Lower leg skin (tissue), 4 donors: ENCODE results near the gene HSD17B7. TPM values are rescaled to one million over a fixed set of nuclear protein-coding genes. Genes with fewer than 3 reads are reported as not detected.
"Not testable (repeated sequence)": the region's sequence is repeated elsewhere in the genome, so short reads cannot be mapped to it uniquely, and the experiment has no call there.

Experiments used
- DNase-seq, 2 donors: peaks; one replicate each; pipeline ENCODE4 v3.0.0-alpha.2; 2019; ENCODE audit warnings: low spot score in 2 of 2
- H3K4me3 ChIP-seq: fragments of 200-600 bp; sonication (generic); 2 replicates; pipeline ENCODE4 v1.5.1; 2017; ENCODE audit warnings: mild to moderate bottlenecking, low read depth; ENCODE audit not compliant: poor library complexity, severe bottlenecking
- POLR2A ChIP-seq, 2 donors: fragments of 450-650 bp; IDR thresholded peaks; one replicate each; pipeline ENCODE4 v1.6.1; 2016 to 2017; ENCODE audit warnings: antibody characterized with exemption in 2 of 2, mild to moderate bottlenecking in 1 of 2, moderate library complexity in 1 of 2
- WGBS, 2 donors: methylation state at CpG; one replicate each; pipeline ENCODE4 v1.1.5; 2018; 5-methylcytosine and 5-hydroxymethylcytosine counted together
- intact Hi-C: fragments of 100-400 bp; cut with DNase I; formaldehyde crosslinking; loops from one replicate; pipeline ENCODE4 v1.15.0; 2023; ENCODE audit warnings: low total_unique reads
- total RNA-seq, 4 donors: library from RNA; depleted of rRNA; stranded (reverse); fragments of >200 nt; gene quantifications; one replicate each; pipeline ENCODE4 v1.1.0, GENCODE V29; 2016
- TF ChIP-seq, protein P1 (sequence below), 3 donors: fragments of 450-650 bp; IDR thresholded peaks; one replicate each; pipeline ENCODE4 v1.5.1; 2016; ENCODE audit warnings: antibody characterized with exemption in 3 of 3, mild to moderate bottlenecking in 3 of 3, moderate library complexity in 2 of 3

Gene HSD17B7
- 10 to 100 TPM; 12.8 to 25.0 (median 17.1) TPM for total RNA-seq

GRCh38 chr1:162790303-162790984, at the start of gene HSD17B7:
Gene HSD17B7 (plus strand): TSS chr1:162790702. CDS start chr1:162790801, 99 bp downstream.
- intact Hi-C loops: not testable (repeated sequence)
- H3K4me3 ChIP-seq: peak within 1 kb of the TSS; percentile 28
- 2 to 5% methylated on average over 8 to 20 of the region's 49 CpGs for WGBS, 2 donors
- peak; percentile 76 to 94 for DNase-seq

GRCh38 chr1:162740755-162741154, 49.7 kb upstream of the HSD17B7 start:
- 80 to 85% methylated on average over 4 of the region's 4 CpGs for WGBS, 2 donors
- DNase-seq: no peak
- H3K4me3 ChIP-seq: no peak overlapping the region
- TF ChIP-seq, protein P1, sequence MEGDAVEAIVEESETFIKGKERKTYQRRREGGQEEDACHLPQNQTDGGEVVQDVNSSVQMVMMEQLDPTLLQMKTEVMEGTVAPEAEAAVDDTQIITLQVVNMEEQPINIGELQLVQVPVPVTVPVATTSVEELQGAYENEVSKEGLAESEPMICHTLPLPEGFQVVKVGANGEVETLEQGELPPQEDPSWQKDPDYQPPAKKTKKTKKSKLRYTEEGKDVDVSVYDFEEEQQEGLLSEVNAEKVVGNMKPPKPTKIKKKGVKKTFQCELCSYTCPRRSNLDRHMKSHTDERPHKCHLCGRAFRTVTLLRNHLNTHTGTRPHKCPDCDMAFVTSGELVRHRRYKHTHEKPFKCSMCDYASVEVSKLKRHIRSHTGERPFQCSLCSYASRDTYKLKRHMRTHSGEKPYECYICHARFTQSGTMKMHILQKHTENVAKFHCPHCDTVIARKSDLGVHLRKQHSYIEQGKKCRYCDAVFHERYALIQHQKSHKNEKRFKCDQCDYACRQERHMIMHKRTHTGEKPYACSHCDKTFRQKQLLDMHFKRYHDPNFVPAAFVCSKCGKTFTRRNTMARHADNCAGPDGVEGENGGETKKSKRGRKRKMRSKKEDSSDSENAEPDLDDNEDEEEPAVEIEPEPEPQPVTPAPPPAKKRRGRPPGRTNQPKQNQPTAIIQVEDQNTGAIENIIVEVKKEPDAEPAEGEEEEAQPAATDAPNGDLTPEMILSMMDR (IDR thresholded peaks at IDR 0.05): no peak
- no peak for TF ChIP-seq POLR2A (IDR thresholded peaks at IDR 0.05)
- intact Hi-C loops: no loop called here

DNA sequence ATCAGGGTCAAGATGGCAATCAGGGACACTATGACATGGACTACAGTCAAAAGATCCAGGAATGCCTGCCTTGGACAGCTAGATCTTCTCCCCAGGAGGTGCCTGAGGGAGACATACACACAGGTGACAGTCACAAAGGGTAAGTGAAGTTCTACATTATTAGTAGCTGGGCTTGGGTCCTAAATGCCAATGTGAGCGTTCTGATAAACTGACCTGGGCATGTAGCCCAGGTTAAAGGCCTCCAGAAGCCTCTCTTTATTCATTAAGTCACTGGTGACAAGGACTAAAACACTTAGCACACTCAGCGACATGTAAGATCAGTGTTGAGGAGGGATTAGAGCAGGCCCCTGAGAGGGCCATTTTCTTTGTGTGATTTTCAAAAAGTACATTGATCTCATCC, 48.9 kb upstream of the HSD17B7 start:
- WGBS, 2 donors: 93 to 95% methylated on average over 2 of the region's 2 CpGs
- TF ChIP-seq, protein P1 (IDR thresholded peaks at IDR 0.05): no peak
- no peak for TF ChIP-seq POLR2A (IDR thresholded peaks at IDR 0.05)
- intact Hi-C loops: no loop called here

DNA sequence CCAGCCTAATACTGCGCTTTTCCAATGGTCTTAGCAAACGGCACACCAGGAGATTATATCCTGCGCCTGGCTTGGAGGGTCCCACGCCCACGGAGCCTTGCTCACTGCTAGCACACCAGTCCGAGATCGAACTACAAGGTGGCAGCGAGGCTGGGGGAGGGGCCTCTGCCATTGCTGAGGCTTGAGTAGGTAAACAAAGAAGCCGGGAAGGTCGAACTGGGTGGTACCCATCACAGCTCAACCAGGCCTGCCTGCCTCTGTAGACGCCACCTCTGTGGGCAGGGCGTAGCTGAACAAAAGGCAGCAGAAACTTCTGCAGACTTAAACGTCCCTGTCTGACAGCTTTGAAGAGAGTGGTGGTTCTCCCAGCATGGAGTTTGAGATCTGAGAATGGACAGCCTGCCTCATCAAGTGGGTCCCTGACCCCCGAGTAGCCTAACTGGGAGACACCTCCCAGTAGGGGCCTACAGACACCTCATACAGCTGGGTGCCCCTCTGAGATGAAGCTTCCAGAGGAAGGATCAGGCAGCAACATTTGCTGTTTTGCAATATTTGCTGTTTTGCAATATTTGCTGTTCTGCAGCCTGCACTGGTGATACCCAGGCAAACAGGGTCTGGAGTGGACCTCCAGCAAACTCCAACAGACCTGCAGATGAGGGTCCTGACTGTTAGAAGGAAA, 44.1 kb upstream of the HSD17B7 start:
- DNase-seq, intact Hi-C loops, H3K4me3 ChIP-seq: not testable (repeated sequence)
- WGBS, 2 donors: 94 to 95% methylated on average over 13 of the region's 14 CpGs

More for the DNA sequence above, 48.9 kb upstream of the HSD17B7 start:
- no peak overlapping the region for H3K4me3 ChIP-seq
- DNase-seq: no peak

DNA sequence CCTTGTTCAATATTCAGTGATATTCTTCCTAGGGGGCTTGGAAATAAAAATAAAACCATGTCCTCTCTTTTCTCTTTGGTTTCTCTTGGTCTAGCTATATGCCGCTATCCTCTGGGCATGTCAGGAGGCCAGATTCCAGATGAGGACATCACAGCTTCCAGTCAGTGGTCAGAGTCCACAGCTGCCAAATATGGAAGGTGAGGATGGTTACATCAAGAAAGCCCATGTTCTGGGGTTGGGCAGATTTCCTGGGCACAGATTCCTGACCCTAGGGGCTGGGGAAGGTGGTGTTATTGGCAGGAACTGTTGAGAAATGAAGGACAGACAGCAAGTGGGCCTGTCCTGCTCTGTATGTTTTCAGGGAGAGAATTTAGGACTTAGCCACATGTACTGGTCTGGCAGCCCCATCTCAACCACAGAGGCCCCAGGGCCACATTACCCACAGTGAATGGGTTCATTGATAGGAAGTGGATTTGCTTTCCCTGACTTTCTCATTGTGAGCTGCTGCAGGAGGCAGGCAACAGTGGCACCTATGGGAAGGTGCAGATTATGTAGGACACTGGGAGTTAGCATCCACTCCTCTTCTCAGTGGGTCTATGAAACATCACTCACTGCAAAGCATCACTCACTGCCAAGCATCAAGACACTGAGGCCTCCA, 37.4 kb upstream of the HSD17B7 start:
- intact Hi-C loops: no loop called here
- no peak for DNase-seq
- no peak overlapping the region for H3K4me3 ChIP-seq
- WGBS, 2 donors: 85 to 86% methylated on average over 1 of the region's 1 CpG
- TF ChIP-seq, protein P1 (IDR thresholded peaks at IDR 0.05): no peak
- TF ChIP-seq POLR2A (IDR thresholded peaks at IDR 0.05): no peak

DNA sequence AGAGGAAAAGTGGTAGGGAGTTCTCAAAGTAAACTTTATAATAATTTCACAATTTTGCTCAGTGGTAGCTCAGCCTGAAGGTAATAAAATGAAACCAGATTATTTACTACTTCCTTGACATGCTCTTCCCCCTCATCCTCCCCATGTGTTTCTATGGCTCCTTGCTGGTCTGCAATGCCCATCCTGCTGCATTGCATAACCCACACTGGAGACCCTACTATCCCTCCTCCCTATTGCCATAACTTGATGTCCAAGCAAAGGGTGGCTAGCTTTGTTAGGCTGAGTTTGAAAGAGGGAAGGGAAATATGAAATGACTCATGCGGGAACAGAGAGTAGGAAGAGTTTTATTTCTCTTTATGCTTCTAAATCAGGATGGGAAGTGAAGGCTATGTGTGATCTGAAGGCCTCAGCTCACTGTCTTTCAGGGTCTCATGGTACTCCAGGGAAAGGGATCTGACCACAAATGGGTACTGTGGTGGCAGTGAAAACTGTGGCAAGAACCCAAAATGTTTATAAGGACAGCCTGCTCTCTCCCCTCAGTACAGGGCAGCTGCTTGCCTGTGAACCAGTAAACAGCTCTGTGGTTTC, 36.4 kb upstream of the HSD17B7 start:
- WGBS, 2 donors: 92% methylated on average over 1 of the region's 1 CpG
- intact Hi-C loops: no loop called here
- no peak for DNase-seq
- TF ChIP-seq, protein P1 (IDR thresholded peaks at IDR 0.05): no peak
- TF ChIP-seq POLR2A (IDR thresholded peaks at IDR 0.05): no peak
- H3K4me3 ChIP-seq: no peak overlapping the region
